HCT116 (cell line): ENCODE data around the gene FTCDNL1. TPM values are rescaled to one million over a fixed set of nuclear protein-coding genes. Genes with fewer than 3 reads are reported as not detected.

Experiments used
- ATAC-seq: fragments of 200-7000 bp; cut with Tn5 transposase; 2 replicates; pipeline ENCODE4 v1.9.1; 2020; ENCODE audit warnings: mild to moderate bottlenecking, moderate library complexity
- BruUV-seq: library from RNA; stranded (reverse); fragments of 400-500 nt; replicated peaks from 2 replicates; lab custom pipeline; 2021; lab: Mats Ljungman, UMichigan
- CTCF ChIA-PET: fragments of 300-600 bp; sonication (Branson Sonifier 250); formaldehyde crosslinking; loops from one replicate; lab custom pipeline; 2021; ENCODE audit warnings: antibody characterized with exemption; lab: Charles Lee
- POLR2A ChIA-PET: fragments of 300-600, 350-600 bp; sonication (Branson Sonifier 250); formaldehyde crosslinking; loops from one replicate; lab custom pipeline; 2021; ENCODE audit warnings: antibody characterized with exemption; lab: Charles Lee
- RAD21 ChIA-PET, 2 experiments: fragments of 300-600 bp; sonication (Branson Sonifier 250); formaldehyde crosslinking; loops; one replicate each; lab custom pipeline; 2023; ENCODE audit warnings: low total read pairs in 2 of 2; ENCODE audit not compliant: uncharacterized antibody in 2 of 2, unreplicated experiment in 2 of 2, low non-redundant PET in 1 of 2; lab: Charles Lee
- DNase-seq: peaks from one replicate; pipeline ENCODE4 v3.0.0-alpha.2; 2010; ENCODE audit warnings: low read depth, low spot score
- H2AFZ ChIP-seq: fragments of 200-600 bp; shearing (Covaris generic), sonication (generic); 2 replicates; pipeline ENCODE4 v1.6.1; 2017; ENCODE audit warnings: low read depth, mixed run types, mixed read lengths, antibody characterized with exemption, low read length; ENCODE audit not compliant: poor library complexity, severe bottlenecking
- H3K27ac ChIP-seq: 2 replicates; pipeline ENCODE4 v1.5.1; 2012; ENCODE audit warnings: low read depth, low read length
- H3K27me3 ChIP-seq: fragments of 200-600 bp; sonication (generic); 2 replicates; pipeline ENCODE4 v1.6.1; 2016; ENCODE audit warnings: mixed run types, low read length, mixed read lengths; ENCODE audit not compliant: insufficient read depth
- H3K36me3 ChIP-seq, 2 experiments: fragments of 200-500 bp in 1 of 2; fragments of 200-600 bp in 1 of 2; sonication (Bioruptor generic) in 1 of 2; sonication (generic) in 1 of 2; 2 replicates each; pipeline versions ENCODE4 v1.5.1 to v1.6.1; 2014 to 2016; ENCODE audit warnings: low read length in 2 of 2, inconsistent platforms in 1 of 2, mixed read lengths in 1 of 2, mixed run types in 1 of 2; ENCODE audit not compliant: insufficient read depth in 2 of 2, control insufficient read depth in 1 of 2
- H3K4me1 ChIP-seq, 2 experiments: fragments of 200-600 bp in 1 of 2; sonication (generic) in 1 of 2; 2 replicates each; pipeline versions ENCODE4 v1.5.1 to v1.6.1; 2012 to 2017; ENCODE audit warnings: low read length in 2 of 2, inconsistent platforms in 1 of 2, mild to moderate bottlenecking in 1 of 2, mixed read lengths in 1 of 2, mixed run types in 1 of 2, moderate library complexity in 1 of 2; ENCODE audit not compliant: insufficient read depth in 2 of 2, control insufficient read depth in 1 of 2
- H3K4me2 ChIP-seq: fragments of 200-600 bp; sonication (generic); 2 replicates; pipeline ENCODE4 v1.6.1; 2017; ENCODE audit warnings: mixed run types, low read length, mixed read lengths
- H3K4me3 ChIP-seq, 2 experiments: fragments of 200-600 bp in 1 of 2; sonication (generic) in 1 of 2; replicated peaks in 1 of 2; 2 replicates each; pipeline ENCODE4 v1.5.1; 2011 to 2016; ENCODE audit warnings: low read length in 2 of 2, control low read depth in 1 of 2, low read depth in 1 of 2, mild to moderate bottlenecking in 1 of 2, mixed read lengths in 1 of 2, mixed run types in 1 of 2
- H3K79me2 ChIP-seq: fragments of 200-600 bp; sonication (generic); 2 replicates; pipeline ENCODE4 v1.6.1; 2017; ENCODE audit warnings: mild to moderate bottlenecking, mixed run types, low read length, moderate library complexity, mixed read lengths; ENCODE audit not compliant: insufficient read depth
- H3K9ac ChIP-seq: fragments of 200-600 bp; sonication (generic); 2 replicates; pipeline ENCODE4 v1.6.1; 2016; ENCODE audit warnings: low read length, mixed read lengths
- H3K9me2 ChIP-seq: fragments of 200-600 bp; sonication (generic), shearing (Covaris generic); 2 replicates; pipeline ENCODE4 v1.6.1; 2017; ENCODE audit warnings: mixed run types, mild to moderate bottlenecking, moderate library complexity; ENCODE audit not compliant: insufficient read depth
- H3K9me3 ChIP-seq, 2 experiments: fragments of 200-500 bp in 1 of 2; fragments of 200-600 bp in 1 of 2; sonication (Bioruptor generic) in 1 of 2; sonication (generic) in 1 of 2; 2 replicates each; pipeline ENCODE4 v1.6.1; 2014 to 2017; ENCODE audit warnings: low read length in 2 of 2, mixed read lengths in 2 of 2, inconsistent platforms in 1 of 2, low read depth in 1 of 2, mild to moderate bottlenecking in 1 of 2, mixed run types in 1 of 2, moderate library complexity in 1 of 2; ENCODE audit not compliant: control insufficient read depth in 1 of 2, insufficient read depth in 1 of 2
- H4K20me1 ChIP-seq: fragments of 200-600 bp; sonication (generic), shearing (Covaris generic); 2 replicates; pipeline ENCODE4 v1.6.1; 2017; ENCODE audit warnings: mixed run types, mild to moderate bottlenecking, moderate library complexity; ENCODE audit not compliant: insufficient read depth
- CEBPB ChIP-seq: IDR thresholded peaks from 2 replicates; pipeline ENCODE4 v1.6.1; 2012; ENCODE audit warnings: low read depth
- EGR1 ChIP-seq: IDR thresholded peaks from 2 replicates; pipeline ENCODE4 v1.6.1; 2012; ENCODE audit warnings: low read depth
- EZH2 ChIP-seq: fragments of 200-600 bp; sonication (generic); IDR thresholded peaks from 2 replicates; pipeline ENCODE4 v1.6.1; 2017; ENCODE audit warnings: antibody characterized with exemption, mixed run types
- EZH2phosphoT487 ChIP-seq: fragments of 200-600 bp; IDR thresholded peaks from 2 replicates; pipeline ENCODE4 v1.6.1; 2018; ENCODE audit warnings: antibody characterized with exemption, borderline replicate concordance
- FOSL1 ChIP-seq: IDR thresholded peaks from 2 replicates; pipeline ENCODE4 v1.6.1; 2012; ENCODE audit warnings: low read depth
- POLR2A ChIP-seq: IDR thresholded peaks from 2 replicates; pipeline ENCODE4 v1.7.0; 2011; ENCODE audit warnings: borderline replicate concordance; ENCODE audit not compliant: insufficient read depth, insufficient read length; ENCODE audit errors: extremely low read depth
- POLR2AphosphoS5 ChIP-seq: IDR thresholded peaks from 2 replicates; pipeline ENCODE4 v1.6.1; 2011; ENCODE audit warnings: mild to moderate bottlenecking, low read depth, low read length, moderate library complexity
- RAD21 ChIP-seq: IDR thresholded peaks from 2 replicates; pipeline ENCODE4 v1.6.1; 2012; ENCODE audit warnings: low read depth, mild to moderate bottlenecking
- SP1 ChIP-seq: IDR thresholded peaks from 2 replicates; pipeline ENCODE4 v1.6.1; 2012; ENCODE audit warnings: low read depth
- SRF ChIP-seq: IDR thresholded peaks from 2 replicates; pipeline ENCODE4 v1.6.1; 2012; ENCODE audit warnings: low read depth
- TCF7L2 ChIP-seq: IDR thresholded peaks from 2 replicates; pipeline ENCODE4 v1.7.0; 2011; ENCODE audit warnings: borderline replicate concordance, inconsistent platforms; ENCODE audit not compliant: insufficient read depth, insufficient read length; ENCODE audit errors: extremely low read depth
- YY1 ChIP-seq: IDR thresholded peaks from 2 replicates; pipeline ENCODE4 v1.6.1; 2011; ENCODE audit warnings: low read length, low read depth, moderate library complexity, mild to moderate bottlenecking; ENCODE audit not compliant: insufficient replicate concordance; ENCODE audit errors: extremely low read depth
- intact Hi-C: fragments of 100-400 bp; cut with micrococcal nuclease; formaldehyde crosslinking; loops from 2 replicates; pipeline ENCODE4 v1.10.0; 2022
- total RNA-seq: library from RNA; stranded (reverse); gene quantifications from one replicate; pipeline ENCODE4 v1.2.1, GENCODE V29; 2021; ENCODE audit not compliant: unreplicated experiment
- TF ChIP-seq, protein P1 (sequence below), 3 experiments: fragments of 200-600 bp in 1 of 3; sonication (generic) in 1 of 3; IDR thresholded peaks in 2 of 3; conservative IDR thresholded peaks in 1 of 3; 2 replicates each; pipeline ENCODE4 v1.5.1; 2012 to 2017; ENCODE audit warnings: low read depth in 2 of 3, low read length in 2 of 3, antibody characterized with exemption in 1 of 3, borderline replicate concordance in 1 of 3, control low read depth in 1 of 3, mild to moderate bottlenecking in 1 of 3, mixed read lengths in 1 of 3, mixed run types in 1 of 3, moderate library complexity in 1 of 3; ENCODE audit not compliant: insufficient read depth in 1 of 3
- TF ChIP-seq, protein P2 (sequence below): IDR thresholded peaks from 2 replicates; pipeline ENCODE4 v1.6.1; 2012
- TF ChIP-seq, protein P3 (sequence below): IDR thresholded peaks from 2 replicates; pipeline ENCODE4 v1.6.1; 2012; ENCODE audit warnings: low read depth
- TF ChIP-seq, protein P4 (sequence below): IDR thresholded peaks from 2 replicates; pipeline ENCODE4 v1.6.1; 2011; ENCODE audit warnings: mild to moderate bottlenecking, low read length, moderate library complexity; ENCODE audit not compliant: insufficient replicate concordance; ENCODE audit errors: extremely low read depth

Gene FTCDNL1
- total RNA-seq, 1 experiment from 2014 or later = 2.6 TPM

DNA sequence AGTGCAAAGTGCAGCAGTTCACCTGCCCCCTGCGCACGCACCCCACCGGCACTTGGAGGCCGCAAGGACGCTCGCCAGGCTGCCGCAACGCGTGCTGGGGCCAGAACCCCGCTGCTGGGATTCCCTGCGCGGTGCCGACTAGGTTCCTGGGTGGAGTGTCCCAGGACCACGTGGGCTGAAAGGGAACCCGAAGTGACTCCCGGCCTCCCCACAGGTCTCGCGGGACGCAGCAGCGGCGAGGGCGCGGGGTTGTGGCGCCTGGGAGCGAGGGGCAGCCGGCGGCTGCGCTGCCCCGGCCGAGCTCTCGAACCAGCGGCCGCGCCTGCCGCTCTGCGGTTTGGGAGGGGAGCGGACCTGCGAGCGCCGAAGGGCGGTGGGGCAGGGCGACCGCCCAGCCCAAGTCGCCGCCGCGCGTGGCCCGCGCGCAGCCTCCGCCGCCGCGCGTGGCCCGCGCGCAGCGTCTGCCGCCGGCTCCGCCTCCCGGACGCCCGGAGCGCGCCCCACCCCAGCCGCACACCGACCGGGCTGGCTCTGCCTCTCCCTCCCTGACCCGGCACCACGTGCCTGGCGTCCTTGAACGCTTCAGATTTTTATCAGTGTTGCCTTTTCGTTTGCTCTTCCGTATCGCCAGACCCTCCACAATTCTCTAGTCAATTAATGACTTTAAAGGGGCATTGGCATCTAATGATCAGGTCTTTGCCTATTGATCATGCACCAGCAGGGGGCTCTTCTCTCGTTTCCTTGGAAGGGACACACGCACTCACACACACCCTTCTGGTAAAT lies at the start of gene FTCDNL1 (continued):
- TF ChIP-seq POLR2AphosphoS5 = peak; percentile 80
- TF ChIP-seq, protein P1, sequence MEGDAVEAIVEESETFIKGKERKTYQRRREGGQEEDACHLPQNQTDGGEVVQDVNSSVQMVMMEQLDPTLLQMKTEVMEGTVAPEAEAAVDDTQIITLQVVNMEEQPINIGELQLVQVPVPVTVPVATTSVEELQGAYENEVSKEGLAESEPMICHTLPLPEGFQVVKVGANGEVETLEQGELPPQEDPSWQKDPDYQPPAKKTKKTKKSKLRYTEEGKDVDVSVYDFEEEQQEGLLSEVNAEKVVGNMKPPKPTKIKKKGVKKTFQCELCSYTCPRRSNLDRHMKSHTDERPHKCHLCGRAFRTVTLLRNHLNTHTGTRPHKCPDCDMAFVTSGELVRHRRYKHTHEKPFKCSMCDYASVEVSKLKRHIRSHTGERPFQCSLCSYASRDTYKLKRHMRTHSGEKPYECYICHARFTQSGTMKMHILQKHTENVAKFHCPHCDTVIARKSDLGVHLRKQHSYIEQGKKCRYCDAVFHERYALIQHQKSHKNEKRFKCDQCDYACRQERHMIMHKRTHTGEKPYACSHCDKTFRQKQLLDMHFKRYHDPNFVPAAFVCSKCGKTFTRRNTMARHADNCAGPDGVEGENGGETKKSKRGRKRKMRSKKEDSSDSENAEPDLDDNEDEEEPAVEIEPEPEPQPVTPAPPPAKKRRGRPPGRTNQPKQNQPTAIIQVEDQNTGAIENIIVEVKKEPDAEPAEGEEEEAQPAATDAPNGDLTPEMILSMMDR (IDR thresholded peaks at IDR 0.05 in 2 of 3, conservative IDR thresholded peaks at IDR 0.05 in 1 of 3; ENCODE audit: borderline replicate concordance in 1 of 3, insufficient read depth in 1 of 3, low read depth in 2 of 3, low read length in 2 of 3) = peak; percentile 33 to 79 (median 73); a peak in 5 of 6 replicates

DNA sequence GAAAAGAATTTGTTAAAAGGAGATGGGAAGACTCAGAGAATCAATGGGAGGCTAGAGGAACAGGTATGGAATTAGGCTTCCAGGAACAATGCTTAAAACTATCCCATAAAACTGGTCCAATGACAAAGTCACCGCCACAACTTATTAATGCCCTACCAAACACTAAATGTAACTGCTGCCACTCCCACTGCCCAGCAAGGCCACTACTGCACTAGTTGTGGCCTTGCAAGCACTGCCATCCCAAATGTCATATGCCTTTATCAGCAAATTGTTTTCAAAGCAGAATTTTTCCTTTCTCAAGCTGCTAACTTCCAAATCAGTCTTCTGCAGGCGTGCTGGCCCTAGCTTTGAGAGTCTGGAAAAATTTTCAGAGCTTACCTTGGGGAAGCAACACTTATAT lies 45.6 kb upstream of the FTCDNL1 start:
- no peaks in the 10 kb centered on the region for H3K9me2 ChIP-seq
- H3K36me3 ChIP-seq = no peaks in the 10 kb centered on the region
- H3K4me2 ChIP-seq = no peak overlapping the region
- H3K4me3 ChIP-seq = no peak overlapping the region
- no peaks in the 10 kb centered on the region for H3K27me3 ChIP-seq
- intact Hi-C loops = no loop called here
- ATAC-seq (no peak), DNase-seq (no peak)
- no peaks in the 10 kb centered on the region for H3K9me3 ChIP-seq
- no peak overlapping the region for H3K27ac ChIP-seq
- POLR2A ChIA-PET = no interaction called here
- no TSS peak for BruUV-seq
- no peaks in the 10 kb centered on the region for H3K79me2 ChIP-seq
- CTCF ChIA-PET = no interaction called here
- no peak overlapping the region for H3K9ac ChIP-seq
- no peaks in the 10 kb centered on the region for H4K20me1 ChIP-seq
- no peaks in the 10 kb centered on the region for H3K4me1 ChIP-seq
- no peak overlapping the region for H2AFZ ChIP-seq
- RAD21 ChIA-PET = no interaction called here
- TF ChIP-seq SP1 = no peak
- TF ChIP-seq SRF = no peak
- no peak for TF ChIP-seq FOSL1
- TF ChIP-seq RAD21 = no peak
- no peak for TF ChIP-seq EZH2phosphoT487
- TF ChIP-seq, protein P2, sequence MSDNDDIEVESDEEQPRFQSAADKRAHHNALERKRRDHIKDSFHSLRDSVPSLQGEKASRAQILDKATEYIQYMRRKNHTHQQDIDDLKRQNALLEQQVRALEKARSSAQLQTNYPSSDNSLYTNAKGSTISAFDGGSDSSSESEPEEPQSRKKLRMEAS = no peak
- TF ChIP-seq, protein P3, sequence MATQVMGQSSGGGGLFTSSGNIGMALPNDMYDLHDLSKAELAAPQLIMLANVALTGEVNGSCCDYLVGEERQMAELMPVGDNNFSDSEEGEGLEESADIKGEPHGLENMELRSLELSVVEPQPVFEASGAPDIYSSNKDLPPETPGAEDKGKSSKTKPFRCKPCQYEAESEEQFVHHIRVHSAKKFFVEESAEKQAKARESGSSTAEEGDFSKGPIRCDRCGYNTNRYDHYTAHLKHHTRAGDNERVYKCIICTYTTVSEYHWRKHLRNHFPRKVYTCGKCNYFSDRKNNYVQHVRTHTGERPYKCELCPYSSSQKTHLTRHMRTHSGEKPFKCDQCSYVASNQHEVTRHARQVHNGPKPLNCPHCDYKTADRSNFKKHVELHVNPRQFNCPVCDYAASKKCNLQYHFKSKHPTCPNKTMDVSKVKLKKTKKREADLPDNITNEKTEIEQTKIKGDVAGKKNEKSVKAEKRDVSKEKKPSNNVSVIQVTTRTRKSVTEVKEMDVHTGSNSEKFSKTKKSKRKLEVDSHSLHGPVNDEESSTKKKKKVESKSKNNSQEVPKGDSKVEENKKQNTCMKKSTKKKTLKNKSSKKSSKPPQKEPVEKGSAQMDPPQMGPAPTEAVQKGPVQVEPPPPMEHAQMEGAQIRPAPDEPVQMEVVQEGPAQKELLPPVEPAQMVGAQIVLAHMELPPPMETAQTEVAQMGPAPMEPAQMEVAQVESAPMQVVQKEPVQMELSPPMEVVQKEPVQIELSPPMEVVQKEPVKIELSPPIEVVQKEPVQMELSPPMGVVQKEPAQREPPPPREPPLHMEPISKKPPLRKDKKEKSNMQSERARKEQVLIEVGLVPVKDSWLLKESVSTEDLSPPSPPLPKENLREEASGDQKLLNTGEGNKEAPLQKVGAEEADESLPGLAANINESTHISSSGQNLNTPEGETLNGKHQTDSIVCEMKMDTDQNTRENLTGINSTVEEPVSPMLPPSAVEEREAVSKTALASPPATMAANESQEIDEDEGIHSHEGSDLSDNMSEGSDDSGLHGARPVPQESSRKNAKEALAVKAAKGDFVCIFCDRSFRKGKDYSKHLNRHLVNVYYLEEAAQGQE = no peak
- TF ChIP-seq EZH2 = no peak
- no peak for TF ChIP-seq CEBPB
- TF ChIP-seq YY1 = no peak
- no peak for TF ChIP-seq EGR1
- no peak for TF ChIP-seq TCF7L2
- no peak for TF ChIP-seq POLR2A
- TF ChIP-seq, protein P4, sequence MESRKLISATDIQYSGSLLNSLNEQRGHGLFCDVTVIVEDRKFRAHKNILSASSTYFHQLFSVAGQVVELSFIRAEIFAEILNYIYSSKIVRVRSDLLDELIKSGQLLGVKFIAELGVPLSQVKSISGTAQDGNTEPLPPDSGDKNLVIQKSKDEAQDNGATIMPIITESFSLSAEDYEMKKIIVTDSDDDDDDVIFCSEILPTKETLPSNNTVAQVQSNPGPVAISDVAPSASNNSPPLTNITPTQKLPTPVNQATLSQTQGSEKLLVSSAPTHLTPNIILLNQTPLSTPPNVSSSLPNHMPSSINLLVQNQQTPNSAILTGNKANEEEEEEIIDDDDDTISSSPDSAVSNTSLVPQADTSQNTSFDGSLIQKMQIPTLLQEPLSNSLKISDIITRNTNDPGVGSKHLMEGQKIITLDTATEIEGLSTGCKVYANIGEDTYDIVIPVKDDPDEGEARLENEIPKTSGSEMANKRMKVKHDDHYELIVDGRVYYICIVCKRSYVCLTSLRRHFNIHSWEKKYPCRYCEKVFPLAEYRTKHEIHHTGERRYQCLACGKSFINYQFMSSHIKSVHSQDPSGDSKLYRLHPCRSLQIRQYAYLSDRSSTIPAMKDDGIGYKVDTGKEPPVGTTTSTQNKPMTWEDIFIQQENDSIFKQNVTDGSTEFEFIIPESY = no peak
